Activated CD4-positive, alpha-beta T cell treated with anti-CD3 and anti-CD28 coated beads, Interleukin-2, amount 50 U/mL, for 24 hours (primary cell): ENCODE data around the gene PAN3.

Experiments
- DNase-seq, 2 donors: peaks; one replicate each; pipeline ENCODE4 v3.0.0-alpha.2; 2020; ENCODE audit warnings: low read depth in 1 of 2, low spot score in 1 of 2

The PAN3 gene

DNA sequence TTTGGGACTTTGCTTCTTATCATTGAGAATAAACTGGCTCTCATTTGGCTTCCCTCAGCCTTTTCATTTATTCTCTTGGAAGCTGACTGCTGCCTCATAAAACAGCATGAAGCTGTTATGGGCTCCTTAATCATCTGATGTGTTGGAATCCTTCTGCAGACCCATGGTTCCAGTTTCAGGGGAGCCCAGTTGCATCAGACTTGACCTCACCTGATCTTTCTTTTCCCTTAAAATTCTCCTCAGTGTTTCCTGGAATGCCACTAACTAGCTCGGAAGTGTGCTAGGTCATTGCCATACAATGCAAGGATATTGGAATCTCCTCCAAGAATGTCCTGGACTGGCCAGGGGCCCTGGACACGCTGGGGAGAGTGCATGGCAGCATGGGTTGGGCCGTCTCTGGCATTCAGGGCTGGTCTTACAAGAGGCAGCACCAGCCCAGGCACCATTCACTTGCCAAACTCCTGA is 197.9 kb downstream of the PAN3 start:
- DNase-seq: no peak

- DNase-seq: no peak
These were observed 199.0 kb downstream of the PAN3 start for GRCh38 chr13:28337166-28338005.

DNA sequence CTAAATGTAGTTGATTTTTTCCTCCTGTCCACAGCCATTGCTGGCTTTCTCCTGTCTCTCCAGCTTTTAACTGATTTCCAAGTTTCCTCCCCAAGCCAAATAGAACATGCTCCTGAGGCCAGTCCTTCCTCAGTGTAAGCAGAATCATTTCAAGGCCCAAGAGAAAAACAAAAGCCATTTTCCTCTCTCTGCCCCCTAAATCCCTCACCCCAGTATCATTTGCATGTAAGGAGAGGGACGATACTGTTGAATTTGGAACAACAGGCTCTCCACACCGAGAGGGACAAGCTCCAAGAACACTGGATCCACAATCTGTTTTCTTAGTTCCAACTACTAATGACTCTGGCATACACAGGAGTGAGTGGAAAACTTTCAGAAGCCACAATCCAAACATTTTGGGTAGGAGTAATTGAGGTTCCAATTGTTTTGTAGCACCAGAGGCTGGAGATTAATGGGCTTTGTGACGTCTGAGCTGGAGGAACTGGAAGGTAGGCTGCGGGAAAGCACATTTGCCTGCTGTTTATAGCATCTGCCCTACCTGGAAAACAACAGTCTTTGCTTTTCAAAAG is 199.7 kb downstream of the PAN3 start:
- DNase-seq: no peak

DNA sequence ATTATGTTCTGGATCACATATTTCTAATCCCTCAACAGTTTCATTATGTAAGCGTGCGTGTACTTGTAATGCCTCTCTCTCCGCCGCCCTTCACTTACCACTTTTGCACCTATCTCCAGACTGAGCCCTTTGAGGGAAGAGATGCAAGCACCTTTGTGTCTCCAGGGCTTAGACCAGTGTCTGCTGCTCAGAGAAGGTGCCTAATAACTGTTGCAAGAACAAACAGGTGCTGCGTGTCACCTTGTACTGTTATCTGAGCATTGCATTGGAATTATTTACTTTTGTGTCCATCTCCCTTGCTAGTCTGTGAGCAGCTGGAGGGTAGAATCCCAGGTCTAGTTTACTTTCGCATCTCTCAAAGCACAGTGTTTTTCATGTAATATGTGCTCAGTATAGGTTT is 200.4 kb downstream of the PAN3 start:
- DNase-seq: no peak

DNA sequence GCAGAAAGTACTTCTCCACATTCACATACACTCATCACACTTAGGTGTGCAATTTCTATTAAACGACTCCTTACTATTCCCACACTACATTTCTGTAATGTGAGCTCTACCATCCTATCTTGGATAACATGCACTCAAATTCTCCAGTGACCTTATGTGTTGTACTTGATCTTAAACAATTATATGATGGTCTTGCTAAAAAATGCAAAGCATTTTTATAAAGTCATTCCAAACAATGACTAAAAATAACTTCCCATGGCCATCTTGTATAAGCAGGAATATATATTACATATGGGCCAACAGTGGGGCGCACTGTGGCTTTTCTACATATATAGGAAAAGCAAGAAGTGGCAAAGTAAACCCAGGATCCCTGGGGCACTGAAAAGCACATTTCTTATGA is 201.1 kb downstream of the PAN3 start:
- no peak for DNase-seq

GRCh38 chr13:28340272-28340793 is 202.0 kb downstream of the PAN3 start:
- DNase-seq: no peak

GRCh38 chr13:28342251-28342650 is 203.9 kb downstream of the PAN3 start:
- DNase-seq: no peak

DNA sequence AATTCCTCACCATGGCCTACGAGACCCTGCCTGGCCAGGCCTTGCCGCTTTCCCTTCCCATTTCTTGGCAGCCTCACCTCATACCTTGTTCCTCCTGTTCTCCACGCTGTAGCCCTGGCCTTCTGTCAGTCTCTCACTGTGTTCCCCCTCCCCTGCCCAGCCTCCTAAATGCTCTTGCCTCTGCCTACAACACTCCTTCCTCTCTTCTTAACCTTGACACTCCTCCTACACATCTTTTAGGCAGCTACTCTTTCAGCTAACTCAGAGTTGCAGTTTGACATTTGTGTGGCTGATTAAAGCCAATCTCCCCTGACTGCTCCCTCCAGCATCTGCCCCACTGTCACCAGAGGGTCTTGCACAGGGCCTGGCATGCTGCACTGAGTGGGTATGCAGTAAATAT is 205.8 kb downstream of the PAN3 start:
- DNase-seq: no peak
